IPS-18a (cell line): ENCODE measurements around the gene CALCR.
A peak's percentile ranks its signal among the peaks of the same experiment; 100 is the strongest.
"Not testable (repeated sequence)": the region's sequence is repeated elsewhere in the genome, so short reads cannot be mapped to it uniquely, and the experiment has no call there.

Experiments used
- H3K27ac ChIP-seq: one replicate; pipeline ENCODE4 v1.5.1; 2013; ENCODE audit warnings: low read length
- H3K27me3 ChIP-seq: one replicate; pipeline ENCODE4 v1.6.1; 2013; ENCODE audit warnings: mild to moderate bottlenecking, low read length; ENCODE audit not compliant: control insufficient read depth, insufficient read depth
- H3K36me3 ChIP-seq: one replicate; pipeline ENCODE4 v1.6.1; 2013; ENCODE audit warnings: low read depth, low read length; ENCODE audit not compliant: control insufficient read depth
- H3K4me1 ChIP-seq: one replicate; pipeline ENCODE4 v1.6.1; 2013; ENCODE audit warnings: low read depth, low read length; ENCODE audit not compliant: control insufficient read depth
- H3K4me3 ChIP-seq: one replicate; pipeline ENCODE4 v1.5.1; 2013; ENCODE audit warnings: low read length
- H3K9ac ChIP-seq: one replicate; pipeline ENCODE4 v1.6.1; 2013; ENCODE audit warnings: mild to moderate bottlenecking, low read length, moderate library complexity
- H3K9me3 ChIP-seq: one replicate; pipeline ENCODE4 v1.6.1; 2013; ENCODE audit warnings: low read depth, low read length; ENCODE audit not compliant: control insufficient read depth

Gene CALCR

DNA sequence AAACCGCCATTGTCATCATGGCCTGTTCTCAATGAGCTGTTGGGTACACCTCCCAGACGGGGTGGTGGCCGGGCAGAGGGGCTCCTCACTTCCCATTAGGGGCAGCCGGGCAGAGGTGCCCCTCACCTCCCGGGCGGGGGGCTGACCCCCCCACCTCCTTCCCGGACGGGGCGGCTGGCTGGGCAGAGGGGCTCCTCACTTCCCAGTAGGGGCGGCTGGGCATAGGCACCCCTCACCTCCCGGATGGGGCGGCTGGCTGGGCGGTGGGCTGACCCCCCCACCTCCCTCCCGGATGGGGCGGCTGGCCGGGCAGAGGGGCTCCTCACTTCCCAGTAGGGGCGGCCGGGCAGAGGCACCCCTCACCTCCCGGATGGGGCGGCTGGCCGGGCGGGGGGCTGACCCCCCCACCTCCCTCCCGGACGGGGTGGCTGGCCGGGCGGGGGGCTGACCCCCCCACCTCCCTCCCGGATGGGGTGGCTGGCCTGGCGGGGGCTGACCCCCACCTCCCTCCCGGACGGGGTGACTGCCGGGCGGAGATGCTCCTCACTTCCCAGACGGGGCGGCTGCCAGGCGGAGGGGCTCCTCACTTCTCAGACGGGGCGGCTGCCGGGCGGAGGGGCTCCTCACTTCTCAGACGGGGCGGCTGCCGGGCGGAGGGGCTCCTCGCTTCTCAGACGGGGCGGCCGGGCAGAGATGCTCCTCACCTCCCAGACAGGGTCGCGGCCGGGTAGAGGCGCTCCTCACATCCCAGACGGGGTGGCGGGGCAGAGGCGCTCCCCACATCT, 11.4 kb upstream of the CALCR start:
- not testable (repeated sequence) for H3K36me3 ChIP-seq, H3K27me3 ChIP-seq, H3K27ac ChIP-seq, H3K4me1 ChIP-seq, H3K9me3 ChIP-seq, H3K4me3 ChIP-seq, H3K9ac ChIP-seq

GRCh38 chr7:93579431-93579830, 4.9 kb upstream of the CALCR start:
- Histone ChIP-seq H3K9me3 (no peaks in the 10 kb centered on the region), H3K4me1 (no peaks in the 10 kb centered on the region), H3K27me3 (peaks cover 32% of the 10 kb centered on the region), H3K4me3 (no peak overlapping the region), H3K9ac (no peak overlapping the region), H3K27ac (no peak overlapping the region), H3K36me3 (no peaks in the 10 kb centered on the region)

DNA sequence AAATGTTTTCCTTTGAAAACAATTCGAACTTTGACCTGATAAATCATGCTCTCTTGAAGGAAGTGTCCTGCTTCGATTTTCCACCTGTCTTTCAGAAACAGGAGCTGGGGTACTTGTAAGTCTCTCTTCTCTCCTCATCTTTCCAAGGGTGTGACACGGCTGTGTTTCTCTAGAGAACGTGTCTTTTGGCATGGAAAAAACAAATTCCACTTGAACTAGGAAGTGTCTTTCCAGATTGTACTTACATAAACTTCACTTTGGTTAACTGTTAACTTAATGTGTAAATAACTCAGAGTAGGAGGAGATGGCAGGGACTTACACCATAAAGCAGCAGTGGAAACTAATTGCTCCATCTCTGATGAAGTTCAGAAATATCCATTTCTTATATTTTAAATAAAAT, 4.2 kb upstream of the CALCR start:
- Histone ChIP-seq H3K36me3 (no peaks in the 10 kb centered on the region), H3K27ac (no peak overlapping the region), H3K9me3 (no peaks in the 10 kb centered on the region), H3K27me3 (peaks cover 38% of the 10 kb centered on the region), H3K4me1 (no peaks in the 10 kb centered on the region), H3K4me3 (no peak overlapping the region), H3K9ac (no peak overlapping the region)

- H3K27ac ChIP-seq = no peak overlapping the region
- H3K27me3 ChIP-seq = peaks cover 60% of the 10 kb centered on the region
- no peaks in the 10 kb centered on the region for H3K9me3 ChIP-seq
- H3K4me1 ChIP-seq = no peaks in the 10 kb centered on the region
- no peak overlapping the region for H3K9ac ChIP-seq
- H3K36me3 ChIP-seq = no peaks in the 10 kb centered on the region
- H3K4me3 ChIP-seq = peak overlapping the region; percentile 69
Observed at GRCh38 chr7:93575555-93576399, 1.3 kb upstream of the CALCR start.

- H3K27me3 ChIP-seq = peaks cover 60% of the 10 kb centered on the region
- no peaks in the 10 kb centered on the region for H3K36me3 ChIP-seq
- peaks cover 2% of the 10 kb centered on the region for H3K4me1 ChIP-seq
- H3K9me3 ChIP-seq = no peaks in the 10 kb centered on the region
- no peak overlapping the region for H3K9ac ChIP-seq
- peak overlapping the region; percentile 69 for H3K4me3 ChIP-seq
- no peak overlapping the region for H3K27ac ChIP-seq
Observed at GRCh38 chr7:93574269-93574645, 267 bp downstream of the CALCR start.

- Histone ChIP-seq H3K36me3 (no peaks in the 10 kb centered on the region), H3K9me3 (no peaks in the 10 kb centered on the region), H3K27ac (no peak overlapping the region), H3K27me3 (peaks cover 25% of the 10 kb centered on the region), H3K4me3 (no peak overlapping the region), H3K9ac (no peak overlapping the region), H3K4me1 (peaks cover 7% of the 10 kb centered on the region)
Observed at GRCh38 chr7:93569189-93569588, 5.3 kb downstream of the CALCR start.

DNA sequence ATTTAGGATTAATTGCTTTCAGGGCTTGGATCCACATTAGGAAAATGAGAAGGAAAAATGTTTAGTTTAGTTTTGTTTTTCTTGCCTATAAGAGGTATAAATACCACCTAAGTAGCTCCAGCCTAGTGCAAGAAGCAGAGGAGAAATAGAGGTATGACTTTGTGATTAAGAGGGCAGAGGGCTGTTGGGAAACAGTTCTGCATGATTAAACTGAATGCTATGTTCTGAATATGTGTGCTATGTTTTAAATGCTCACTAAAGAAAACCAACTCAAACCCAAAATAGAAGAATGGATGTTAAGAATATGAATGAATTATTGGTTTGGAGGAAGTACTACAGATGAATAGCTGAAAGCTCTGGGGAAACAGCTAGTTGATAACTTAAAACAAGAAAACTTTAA, 7.6 kb downstream of the CALCR start:
- Histone ChIP-seq H3K4me1 (peaks cover 7% of the 10 kb centered on the region), H3K9me3 (no peaks in the 10 kb centered on the region), H3K36me3 (no peaks in the 10 kb centered on the region), H3K27ac (no peak overlapping the region), H3K27me3 (peaks cover 4% of the 10 kb centered on the region), H3K9ac (no peak overlapping the region), H3K4me3 (no peak overlapping the region)

GRCh38 chr7:93563584-93563983, 10.9 kb downstream of the CALCR start:
- H3K27me3 ChIP-seq = no peaks in the 10 kb centered on the region
- no peaks in the 10 kb centered on the region for H3K9me3 ChIP-seq
- no peak overlapping the region for H3K27ac ChIP-seq
- peaks cover 7% of the 10 kb centered on the region for H3K4me1 ChIP-seq
- H3K9ac ChIP-seq = no peak overlapping the region
- H3K36me3 ChIP-seq = no peaks in the 10 kb centered on the region
- H3K4me3 ChIP-seq = no peak overlapping the region

DNA sequence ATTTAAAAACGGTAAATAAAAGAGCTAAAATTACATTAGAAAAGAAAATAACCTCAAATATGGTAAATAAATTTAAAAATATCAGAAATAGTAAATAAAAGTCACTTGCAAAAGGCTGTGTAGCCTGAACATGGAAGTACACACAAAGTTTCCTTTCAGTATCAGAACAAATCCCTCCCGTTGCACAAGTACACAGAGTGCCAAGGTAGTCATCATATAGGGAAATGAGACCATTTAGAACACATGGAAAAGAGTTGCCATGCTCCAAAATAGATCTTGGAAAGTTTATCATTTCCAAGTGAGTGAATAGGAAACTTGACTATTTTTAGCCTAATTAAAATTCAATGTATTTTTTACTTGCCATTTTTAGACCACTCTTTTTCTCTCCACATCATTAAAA, 11.6 kb downstream of the CALCR start:
- H3K27me3 ChIP-seq = no peaks in the 10 kb centered on the region

GRCh38 chr7:93562106-93562505, 12.4 kb downstream of the CALCR start:
- Histone ChIP-seq H3K9me3 (no peaks in the 10 kb centered on the region), H3K27me3 (no peaks in the 10 kb centered on the region), H3K4me1 (peaks cover 9% of the 10 kb centered on the region), H3K27ac (no peak overlapping the region), H3K4me3 (no peak overlapping the region), H3K9ac (no peak overlapping the region), H3K36me3 (no peaks in the 10 kb centered on the region)

More for the DNA sequence above, 11.6 kb downstream of the CALCR start:
- H3K9me3 ChIP-seq = no peaks in the 10 kb centered on the region
- no peak overlapping the region for H3K27ac ChIP-seq
- H3K4me3 ChIP-seq = no peak overlapping the region
- H3K36me3 ChIP-seq = no peaks in the 10 kb centered on the region
- H3K4me1 ChIP-seq = peaks cover 9% of the 10 kb centered on the region
- H3K9ac ChIP-seq = no peak overlapping the region

- H3K27ac ChIP-seq = no peak overlapping the region
- no peaks in the 10 kb centered on the region for H3K36me3 ChIP-seq
- no peaks in the 10 kb centered on the region for H3K27me3 ChIP-seq
- H3K9ac ChIP-seq = no peak overlapping the region
- H3K4me1 ChIP-seq = peaks cover 9% of the 10 kb centered on the region
- H3K9me3 ChIP-seq = no peaks in the 10 kb centered on the region
- no peak overlapping the region for H3K4me3 ChIP-seq
Observed at GRCh38 chr7:93559639-93560491, 14.7 kb downstream of the CALCR start.
